IMR-90 (cell line): ENCODE measurements around the gene MED26.

Source experiments
- BHLHE40 ChIP-seq: fragments of 150-350 bp; IDR thresholded peaks from 2 replicates; pipeline ENCODE4 v1.6.1; 2016; ENCODE audit warnings: mild to moderate bottlenecking, low read depth, low read length
- CEBPB ChIP-seq: IDR thresholded peaks from 2 replicates; pipeline ENCODE4 v1.6.1; 2012; ENCODE audit warnings: low read depth, low read length, improper control_type of control experiment
- ELK1 ChIP-seq: fragments of 150-350 bp; IDR thresholded peaks from 2 replicates; pipeline ENCODE4 v1.6.1; 2016; ENCODE audit warnings: low read depth, mild to moderate bottlenecking, low read length, moderate library complexity, borderline replicate concordance
- FOS ChIP-seq: fragments of 150-350 bp; IDR thresholded peaks from 2 replicates; pipeline ENCODE4 v1.6.1; 2016; ENCODE audit warnings: low read depth, low read length
- MAFK ChIP-seq: IDR thresholded peaks from 2 replicates; pipeline ENCODE4 v1.6.1; 2012; ENCODE audit warnings: low read depth, low read length, improper control_type of control experiment
- POLR2A ChIP-seq: IDR thresholded peaks from 2 replicates; pipeline ENCODE4 v1.6.1; 2012; ENCODE audit warnings: mild to moderate bottlenecking, low read depth, low read length
- RAD21 ChIP-seq: IDR thresholded peaks from 2 replicates; pipeline ENCODE4 v1.6.1; 2012; ENCODE audit warnings: low read length, improper control_type of control experiment
- RCOR1 ChIP-seq: IDR thresholded peaks from 2 replicates; pipeline ENCODE4 v1.6.1; 2012; ENCODE audit warnings: mild to moderate bottlenecking, low read length, improper control_type of control experiment; ENCODE audit not compliant: insufficient replicate concordance
- RFX5 ChIP-seq: IDR thresholded peaks from 2 replicates; pipeline ENCODE4 v1.8.0; 2012; ENCODE audit warnings: low read depth, mild to moderate bottlenecking, low read length, moderate library complexity
- SMC3 ChIP-seq: fragments of 150-350 bp; IDR thresholded peaks from 2 replicates; pipeline ENCODE4 v1.6.1; 2016; ENCODE audit warnings: low read depth, mild to moderate bottlenecking, antibody characterized with exemption, low read length, moderate library complexity
- TF ChIP-seq, protein P1 (sequence below): conservative IDR thresholded peaks from 2 replicates; pipeline ENCODE4 v1.5.1; 2012; ENCODE audit warnings: mild to moderate bottlenecking, low read depth, low read length, improper control_type of control experiment
- TF ChIP-seq, protein P2 (sequence below): fragments of 150-350 bp; IDR thresholded peaks from 2 replicates; pipeline ENCODE4 v1.6.1; 2017; ENCODE audit warnings: mild to moderate bottlenecking, antibody characterized with exemption, low read length, low read depth

- TF ChIP-seq POLR2A (no peak), RCOR1 (no peak), ELK1 (no peak), FOS (no peak), SMC3 (no peak), CEBPB (no peak), RAD21 (no peak), BHLHE40 (no peak), RFX5 (no peak), MAFK (no peak)
- TF ChIP-seq, protein P1, sequence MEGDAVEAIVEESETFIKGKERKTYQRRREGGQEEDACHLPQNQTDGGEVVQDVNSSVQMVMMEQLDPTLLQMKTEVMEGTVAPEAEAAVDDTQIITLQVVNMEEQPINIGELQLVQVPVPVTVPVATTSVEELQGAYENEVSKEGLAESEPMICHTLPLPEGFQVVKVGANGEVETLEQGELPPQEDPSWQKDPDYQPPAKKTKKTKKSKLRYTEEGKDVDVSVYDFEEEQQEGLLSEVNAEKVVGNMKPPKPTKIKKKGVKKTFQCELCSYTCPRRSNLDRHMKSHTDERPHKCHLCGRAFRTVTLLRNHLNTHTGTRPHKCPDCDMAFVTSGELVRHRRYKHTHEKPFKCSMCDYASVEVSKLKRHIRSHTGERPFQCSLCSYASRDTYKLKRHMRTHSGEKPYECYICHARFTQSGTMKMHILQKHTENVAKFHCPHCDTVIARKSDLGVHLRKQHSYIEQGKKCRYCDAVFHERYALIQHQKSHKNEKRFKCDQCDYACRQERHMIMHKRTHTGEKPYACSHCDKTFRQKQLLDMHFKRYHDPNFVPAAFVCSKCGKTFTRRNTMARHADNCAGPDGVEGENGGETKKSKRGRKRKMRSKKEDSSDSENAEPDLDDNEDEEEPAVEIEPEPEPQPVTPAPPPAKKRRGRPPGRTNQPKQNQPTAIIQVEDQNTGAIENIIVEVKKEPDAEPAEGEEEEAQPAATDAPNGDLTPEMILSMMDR: no peak
- TF ChIP-seq, protein P2, sequence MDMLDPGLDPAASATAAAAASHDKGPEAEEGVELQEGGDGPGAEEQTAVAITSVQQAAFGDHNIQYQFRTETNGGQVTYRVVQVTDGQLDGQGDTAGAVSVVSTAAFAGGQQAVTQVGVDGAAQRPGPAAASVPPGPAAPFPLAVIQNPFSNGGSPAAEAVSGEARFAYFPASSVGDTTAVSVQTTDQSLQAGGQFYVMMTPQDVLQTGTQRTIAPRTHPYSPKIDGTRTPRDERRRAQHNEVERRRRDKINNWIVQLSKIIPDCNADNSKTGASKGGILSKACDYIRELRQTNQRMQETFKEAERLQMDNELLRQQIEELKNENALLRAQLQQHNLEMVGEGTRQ: no peak
These were observed 31.6 kb downstream of the MED26 start for GRCh38 chr19:16596399-16596798.
